Esophagus muscularis mucosa (tissue), 3 donors: Measurements from ENCODE around the gene UGGT1.

Experiments
- CTCF ChIP-seq, 3 experiments: fragments of 200-600 bp in 2 of 3; fragments of 450-650 bp in 1 of 3; sonication (generic) in 2 of 3; IDR thresholded peaks; one replicate each; pipeline ENCODE4 v1.5.1; 2017 to 2019; ENCODE audit warnings: antibody characterized with exemption in 3 of 3, mild to moderate bottlenecking in 2 of 3, moderate library complexity in 1 of 3
- POLR2AphosphoS5 ChIP-seq, 2 donors: sonication (generic); formaldehyde crosslinking; IDR thresholded peaks; one replicate each; pipeline ENCODE4 v1.6.1; 2017; ENCODE audit warnings: antibody characterized with exemption in 2 of 2

GRCh38 chr2:128155970-128156369 is 65.0 kb downstream of the UGGT1 start:
- TF ChIP-seq CTCF (IDR thresholded peaks at IDR 0.05) (no peak), POLR2AphosphoS5 (IDR thresholded peaks at IDR 0.05) (no peak)
